HepG2 (cell line): Measurements from ENCODE around the gene RLN3. TPM values are rescaled to one million over a fixed set of nuclear protein-coding genes. Genes with fewer than 3 reads are reported as not detected.
A peak's percentile ranks its signal among the peaks of the same experiment; 100 is the strongest.

Source experiments
- BCL6 ChIP-seq: IDR thresholded peaks from 2 replicates; pipeline ENCODE4 v1.6.1; 2016; ENCODE audit warnings: missing genetic modification reagents, missing compliant biosample characterization
- KAT7 ChIP-seq: IDR thresholded peaks from 2 replicates; pipeline ENCODE4 v1.6.1; 2018; ENCODE audit warnings: borderline replicate concordance, missing compliant biosample characterization
- MTERF4 ChIP-seq: sonication (generic); formaldehyde crosslinking; IDR thresholded peaks from 2 replicates; pipeline ENCODE4 v1.8.0; 2023; ENCODE audit warnings: mild to moderate bottlenecking, missing genetic modification reagents
- MXI1 ChIP-seq: IDR thresholded peaks from 3 replicates; pipeline ENCODE4 v1.6.1; 2012; ENCODE audit warnings: low read depth, low read length, inconsistent platforms, borderline replicate concordance
- SAP130 ChIP-seq: IDR thresholded peaks from 2 replicates; pipeline ENCODE4 v1.6.1; 2016; ENCODE audit warnings: low read depth
- SKI ChIP-seq: fragments of 450-650 bp; IDR thresholded peaks from one replicate; pipeline ENCODE4 v1.6.1; 2018; ENCODE audit warnings: mild to moderate bottlenecking; ENCODE audit not compliant: partially characterized antibody
- SRF ChIP-seq: IDR thresholded peaks from 2 replicates; pipeline ENCODE4 v1.6.1; 2011; ENCODE audit warnings: mild to moderate bottlenecking, low read depth, low read length, moderate library complexity
- TGIF2 ChIP-seq: IDR thresholded peaks from 2 replicates; pipeline ENCODE4 v1.6.1; 2016; ENCODE audit warnings: control low read depth, missing compliant biosample characterization
- USF2 ChIP-seq, 2 experiments: sonication (generic) in 1 of 2; formaldehyde crosslinking in 1 of 2; IDR thresholded peaks; 2 replicates each; pipeline versions ENCODE4 v1.5.1 to v1.6.1; 2011 to 2020; ENCODE audit warnings: borderline replicate concordance in 1 of 2, low read depth in 1 of 2, low read length in 1 of 2, mild to moderate bottlenecking in 1 of 2, missing genetic modification reagents in 1 of 2, moderate library complexity in 1 of 2
- ZBTB38 ChIP-seq: sonication (generic); formaldehyde crosslinking; IDR thresholded peaks from 2 replicates; pipeline ENCODE4 v1.5.1; 2020; ENCODE audit warnings: mild to moderate bottlenecking, missing genetic modification reagents
- ZNF232 ChIP-seq: sonication (generic); formaldehyde crosslinking; IDR thresholded peaks from 2 replicates; pipeline ENCODE4 v1.4.0; 2020; ENCODE audit warnings: missing genetic modification reagents, borderline replicate concordance
- ZNF354B ChIP-seq: sonication (generic); formaldehyde crosslinking; IDR thresholded peaks from 2 replicates; pipeline ENCODE4 v1.8.0; 2022; ENCODE audit warnings: mild to moderate bottlenecking, missing genetic modification reagents
- ZNF543 ChIP-seq: sonication (generic); formaldehyde crosslinking; IDR thresholded peaks from 2 replicates; pipeline ENCODE4 v1.4.0; 2020; ENCODE audit warnings: mild to moderate bottlenecking, missing genetic modification reagents
- ZSCAN22 ChIP-seq: sonication (generic); formaldehyde crosslinking; IDR thresholded peaks from 2 replicates; pipeline ENCODE4 v1.4.0; 2020; ENCODE audit warnings: mild to moderate bottlenecking, missing genetic modification reagents
- polyA plus RNA-seq, 8 experiments: library from polyadenylated mRNA; depleted of rRNA in 3 of 8; stranded (reverse) in 7 of 8; unstranded in 1 of 8; fragments of >200 nt; fragmentation: Illumina TruSeq in 4 of 8; extraction: Trizol in 4 of 8; gene quantifications; 2 replicates each; pipeline versions ENCODE4 v1.2.1 to v1.2.3, GENCODE V29; 2011 to 2016; ENCODE audit warnings: low read depth in 4 of 8, missing spikeins in 1 of 8, mixed read lengths in 1 of 8; ENCODE audit not compliant: insufficient read depth in 1 of 8
- total RNA-seq, 5 experiments: library from RNA; depleted of rRNA; stranded (reverse); fragments of >200 nt; fragmentation: Illumina TruSeq; extraction: Trizol; gene quantifications; 2 replicates each; pipeline ENCODE4 v1.2.3, GENCODE V29; 2016; ENCODE audit warnings: low read depth in 1 of 5
- TF ChIP-seq, protein P1 (sequence below): sonication (generic); formaldehyde crosslinking; IDR thresholded peaks from 2 replicates; pipeline ENCODE4 v1.4.0; 2020; ENCODE audit warnings: missing genetic modification reagents
- TF ChIP-seq, protein P2 (sequence below): fragments of 450-650 bp; IDR thresholded peaks from 2 replicates; pipeline ENCODE4 v1.6.1; 2016
- TF ChIP-seq, protein P3 (sequence below): sonication (generic); formaldehyde crosslinking; IDR thresholded peaks from 2 replicates; pipeline ENCODE4 v1.4.0; 2020; ENCODE audit warnings: missing genetic modification reagents

RLN3 gene
- total and polyA plus RNA-seq, 2 of the 13 experiments (the other 11 are each of a cell fraction or from before 2014, with no cell fraction given) = not detected

DNA sequence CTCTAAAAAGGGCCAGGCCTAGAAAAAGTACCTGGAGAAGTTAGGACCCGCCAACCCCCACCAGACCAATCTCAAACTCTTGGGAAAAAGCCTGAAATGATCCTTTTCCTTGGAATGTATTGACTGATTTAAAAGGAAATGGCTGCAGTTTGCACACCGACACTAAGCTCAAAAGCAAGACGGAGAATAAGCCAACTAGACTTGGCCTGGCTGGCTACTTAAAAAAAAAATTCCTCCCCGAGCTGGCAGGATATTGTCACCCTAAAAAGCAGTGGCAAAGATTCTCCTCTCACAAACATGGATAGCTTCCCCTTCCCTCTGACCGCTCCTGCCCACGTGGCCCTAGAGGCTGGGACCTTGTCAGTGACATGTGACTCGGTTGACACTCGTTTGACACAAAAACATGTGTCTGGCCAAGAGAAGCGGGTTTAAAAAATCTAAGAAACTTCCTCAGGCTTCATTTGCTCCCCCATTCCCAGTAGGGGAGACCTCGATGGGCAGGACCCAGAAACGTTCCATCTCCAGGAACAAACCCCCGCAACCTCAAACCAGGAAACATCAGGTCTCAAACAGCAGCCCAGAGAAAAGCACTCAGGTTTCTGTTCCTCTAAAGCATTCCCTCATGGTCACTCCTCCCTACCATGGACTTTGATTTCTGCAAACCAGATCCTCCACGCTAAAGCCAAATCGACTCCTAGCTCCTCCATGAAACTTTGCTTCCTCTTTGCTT is 23.2 kb upstream of the RLN3 start (continued):
- TF ChIP-seq MTERF4 (CRISPR knock-in tag) = 0 out of 2 replicates have a peak, but pooled peaks have one; percentile 21
- TF ChIP-seq TGIF2 (CRISPR knock-in tag) = peak; percentile 94
- no peak for TF ChIP-seq ZNF354B (CRISPR knock-in tag)
- TF ChIP-seq SRF = no peak
- 0 out of 2 replicates have a peak, but pooled peaks have one; percentile 52 for TF ChIP-seq KAT7
- TF ChIP-seq SKI = no peak
- TF ChIP-seq MXI1 = peak; percentile 89; the same call in 2 of the 3 replicates
- no peak for TF ChIP-seq ZSCAN22 (CRISPR knock-in tag)
- no peak for TF ChIP-seq ZNF232 (CRISPR knock-in tag)
- 0 out of 2 replicates have a peak, but pooled peaks have one; percentile 1 for TF ChIP-seq BCL6 (CRISPR knock-in tag)
- TF ChIP-seq, protein P1, sequence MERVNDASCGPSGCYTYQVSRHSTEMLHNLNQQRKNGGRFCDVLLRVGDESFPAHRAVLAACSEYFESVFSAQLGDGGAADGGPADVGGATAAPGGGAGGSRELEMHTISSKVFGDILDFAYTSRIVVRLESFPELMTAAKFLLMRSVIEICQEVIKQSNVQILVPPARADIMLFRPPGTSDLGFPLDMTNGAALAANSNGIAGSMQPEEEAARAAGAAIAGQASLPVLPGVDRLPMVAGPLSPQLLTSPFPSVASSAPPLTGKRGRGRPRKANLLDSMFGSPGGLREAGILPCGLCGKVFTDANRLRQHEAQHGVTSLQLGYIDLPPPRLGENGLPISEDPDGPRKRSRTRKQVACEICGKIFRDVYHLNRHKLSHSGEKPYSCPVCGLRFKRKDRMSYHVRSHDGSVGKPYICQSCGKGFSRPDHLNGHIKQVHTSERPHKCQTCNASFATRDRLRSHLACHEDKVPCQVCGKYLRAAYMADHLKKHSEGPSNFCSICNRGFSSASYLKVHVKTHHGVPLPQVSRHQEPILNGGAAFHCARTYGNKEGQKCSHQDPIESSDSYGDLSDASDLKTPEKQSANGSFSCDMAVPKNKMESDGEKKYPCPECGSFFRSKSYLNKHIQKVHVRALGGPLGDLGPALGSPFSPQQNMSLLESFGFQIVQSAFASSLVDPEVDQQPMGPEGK (CRISPR knock-in tag) = peak; percentile 7; the same call in 1 of the 2 replicates
- TF ChIP-seq ZNF543 = 0 out of 2 replicates have a peak, but pooled peaks have one; percentile 8
- TF ChIP-seq, protein P2, sequence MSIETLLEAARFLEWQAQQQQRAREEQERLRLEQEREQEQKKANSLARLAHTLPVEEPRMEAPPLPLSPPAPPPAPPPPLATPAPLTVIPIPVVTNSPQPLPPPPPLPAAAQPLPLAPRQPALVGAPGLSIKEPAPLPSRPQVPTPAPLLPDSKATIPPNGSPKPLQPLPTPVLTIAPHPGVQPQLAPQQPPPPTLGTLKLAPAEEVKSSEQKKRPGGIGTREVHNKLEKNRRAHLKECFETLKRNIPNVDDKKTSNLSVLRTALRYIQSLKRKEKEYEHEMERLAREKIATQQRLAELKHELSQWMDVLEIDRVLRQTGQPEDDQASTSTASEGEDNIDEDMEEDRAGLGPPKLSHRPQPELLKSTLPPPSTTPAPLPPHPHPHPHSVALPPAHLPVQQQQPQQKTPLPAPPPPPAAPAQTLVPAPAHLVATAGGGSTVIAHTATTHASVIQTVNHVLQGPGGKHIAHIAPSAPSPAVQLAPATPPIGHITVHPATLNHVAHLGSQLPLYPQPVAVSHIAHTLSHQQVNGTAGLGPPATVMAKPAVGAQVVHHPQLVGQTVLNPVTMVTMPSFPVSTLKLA = peak; percentile 85
- TF ChIP-seq, protein P3, sequence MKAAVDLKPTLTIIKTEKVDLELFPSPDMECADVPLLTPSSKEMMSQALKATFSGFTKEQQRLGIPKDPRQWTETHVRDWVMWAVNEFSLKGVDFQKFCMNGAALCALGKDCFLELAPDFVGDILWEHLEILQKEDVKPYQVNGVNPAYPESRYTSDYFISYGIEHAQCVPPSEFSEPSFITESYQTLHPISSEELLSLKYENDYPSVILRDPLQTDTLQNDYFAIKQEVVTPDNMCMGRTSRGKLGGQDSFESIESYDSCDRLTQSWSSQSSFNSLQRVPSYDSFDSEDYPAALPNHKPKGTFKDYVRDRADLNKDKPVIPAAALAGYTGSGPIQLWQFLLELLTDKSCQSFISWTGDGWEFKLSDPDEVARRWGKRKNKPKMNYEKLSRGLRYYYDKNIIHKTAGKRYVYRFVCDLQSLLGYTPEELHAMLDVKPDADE (CRISPR knock-in tag) = 0 out of 2 replicates have a peak, but pooled peaks have one; percentile 8
- TF ChIP-seq ZBTB38 = peak; percentile 41; the same call in 1 of the 2 replicates
- peak; percentile 61 for TF ChIP-seq USF2 (IDR thresholded peaks at IDR 0.05; ENCODE audit: low read depth, low read length)
- TF ChIP-seq USF2 (CRISPR knock-in tag; IDR thresholded peaks at IDR 0.05; ENCODE audit: borderline replicate concordance) = no peak; the same call in 1 of the 2 replicates
- TF ChIP-seq SAP130 = peak; percentile 75
